ENCODE data around the gene ZNF764.

GRCh38 chr16:30588651-30589050, 30.5 kb upstream of the ZNF764 start:
- TF ChIP-seq POLR2A (IDR thresholded peaks at IDR 0.05; ENCODE audit: low read length) (no peak), GATA1 (IDR thresholded peaks at IDR 0.05; ENCODE audit: low read depth, low read length) (no peak)

All from erythroblast (primary cell).